ENCODE data around the gene FNIP1. TPM values are rescaled to one million over a fixed set of nuclear protein-coding genes. Genes with fewer than 3 reads are reported as not detected.

The FNIP1 gene
- total RNA-seq, 1 donor from 2014 or later = 40.6 TPM

DNA sequence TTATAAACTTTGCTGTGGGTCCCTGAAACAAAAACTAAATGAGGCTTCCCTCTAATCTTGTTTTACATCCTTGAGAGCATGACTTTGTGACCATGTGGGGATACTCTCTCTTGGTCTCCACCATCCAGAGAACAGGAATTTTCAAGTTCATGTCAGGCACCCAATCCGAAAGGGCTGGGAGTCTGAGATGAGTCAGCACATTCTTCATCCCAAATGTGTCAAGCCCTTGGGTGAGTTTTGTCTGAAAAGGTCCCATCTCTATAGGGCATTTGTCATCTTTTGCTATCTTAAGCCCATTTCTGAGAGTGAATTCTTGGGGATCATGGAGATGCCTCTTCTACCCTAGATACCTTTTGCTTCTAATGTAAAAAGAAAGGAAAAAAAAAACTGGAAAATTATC, 134.9 kb downstream of the FNIP1 start:
- Mint-ChIP-seq H3K36me3 (ENCODE audit: low read depth) (peaks cover 39% of the 10 kb centered on the region), H3K4me3 (ENCODE audit: unreplicated experiment) (no peak overlapping the region), H3K4me1 (ENCODE audit: low read depth) (peaks cover 23% of the 10 kb centered on the region), H3K27me3 (ENCODE audit: low read depth) (no peaks in the 10 kb centered on the region), H3K9me3 (ENCODE audit: low read depth) (no peaks in the 10 kb centered on the region), H3K27ac (ENCODE audit: unreplicated experiment) (no peak overlapping the region)
- DNase-seq (ENCODE audit: low spot score) = no peak
- TF ChIP-seq, protein P1, sequence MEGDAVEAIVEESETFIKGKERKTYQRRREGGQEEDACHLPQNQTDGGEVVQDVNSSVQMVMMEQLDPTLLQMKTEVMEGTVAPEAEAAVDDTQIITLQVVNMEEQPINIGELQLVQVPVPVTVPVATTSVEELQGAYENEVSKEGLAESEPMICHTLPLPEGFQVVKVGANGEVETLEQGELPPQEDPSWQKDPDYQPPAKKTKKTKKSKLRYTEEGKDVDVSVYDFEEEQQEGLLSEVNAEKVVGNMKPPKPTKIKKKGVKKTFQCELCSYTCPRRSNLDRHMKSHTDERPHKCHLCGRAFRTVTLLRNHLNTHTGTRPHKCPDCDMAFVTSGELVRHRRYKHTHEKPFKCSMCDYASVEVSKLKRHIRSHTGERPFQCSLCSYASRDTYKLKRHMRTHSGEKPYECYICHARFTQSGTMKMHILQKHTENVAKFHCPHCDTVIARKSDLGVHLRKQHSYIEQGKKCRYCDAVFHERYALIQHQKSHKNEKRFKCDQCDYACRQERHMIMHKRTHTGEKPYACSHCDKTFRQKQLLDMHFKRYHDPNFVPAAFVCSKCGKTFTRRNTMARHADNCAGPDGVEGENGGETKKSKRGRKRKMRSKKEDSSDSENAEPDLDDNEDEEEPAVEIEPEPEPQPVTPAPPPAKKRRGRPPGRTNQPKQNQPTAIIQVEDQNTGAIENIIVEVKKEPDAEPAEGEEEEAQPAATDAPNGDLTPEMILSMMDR (IDR thresholded peaks at IDR 0.05) = no peak

DNA sequence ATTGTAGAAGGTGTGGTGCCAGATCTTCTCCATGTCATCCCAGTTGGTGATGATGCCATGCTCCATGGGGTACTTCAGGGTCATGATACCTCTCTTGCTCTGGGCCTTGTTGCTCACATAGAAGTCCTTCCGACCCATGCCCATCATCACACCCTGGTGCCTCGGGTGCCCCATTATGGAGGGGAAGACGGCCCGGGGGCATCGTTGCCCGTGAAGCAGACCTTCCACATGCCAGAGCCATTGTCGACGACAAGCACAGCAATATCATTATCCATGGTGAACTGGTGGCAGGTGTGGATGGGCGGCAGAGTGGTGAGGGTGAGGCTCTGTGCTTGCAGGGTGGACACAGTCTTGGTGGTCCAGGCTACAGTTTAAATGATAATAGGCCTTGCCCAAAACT, 137.0 kb downstream of the FNIP1 start:
- Mint-ChIP-seq H3K27me3 (ENCODE audit: low read depth) (no peaks in the 10 kb centered on the region), H3K4me1 (ENCODE audit: low read depth) (peaks cover 11% of the 10 kb centered on the region), H3K36me3 (ENCODE audit: low read depth) (peaks cover 37% of the 10 kb centered on the region), H3K4me3 (ENCODE audit: unreplicated experiment) (no peak overlapping the region), H3K9me3 (ENCODE audit: low read depth) (no peaks in the 10 kb centered on the region), H3K27ac (ENCODE audit: unreplicated experiment) (no peak overlapping the region)
- TF ChIP-seq, protein P1 (IDR thresholded peaks at IDR 0.05) = no peak
- DNase-seq (ENCODE audit: low spot score) = no peak

DNA sequence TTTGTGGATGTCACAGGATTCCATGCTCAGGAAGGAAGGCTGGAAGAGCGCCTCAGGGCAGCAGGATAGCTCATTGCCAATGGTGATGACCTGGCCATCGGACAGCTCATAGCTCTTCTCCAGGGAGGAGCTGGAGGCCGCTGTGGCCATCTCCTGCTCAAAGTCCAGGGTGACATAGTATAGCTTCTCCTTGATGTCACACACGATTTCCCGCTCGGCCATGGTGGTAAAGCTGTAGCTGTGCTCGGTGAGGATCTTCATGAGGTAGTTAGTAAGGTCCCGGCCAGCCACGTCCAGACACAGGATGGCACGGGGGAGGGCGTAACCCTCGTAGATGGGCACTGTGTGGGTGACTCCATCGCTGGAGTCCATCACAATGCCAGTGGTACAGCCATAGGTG, 137.5 kb downstream of the FNIP1 start:
- H3K36me3 Mint-ChIP-seq (ENCODE audit: low read depth) = peaks cover 40% of the 10 kb centered on the region
- DNase-seq (ENCODE audit: low spot score) = no peak

DNA sequence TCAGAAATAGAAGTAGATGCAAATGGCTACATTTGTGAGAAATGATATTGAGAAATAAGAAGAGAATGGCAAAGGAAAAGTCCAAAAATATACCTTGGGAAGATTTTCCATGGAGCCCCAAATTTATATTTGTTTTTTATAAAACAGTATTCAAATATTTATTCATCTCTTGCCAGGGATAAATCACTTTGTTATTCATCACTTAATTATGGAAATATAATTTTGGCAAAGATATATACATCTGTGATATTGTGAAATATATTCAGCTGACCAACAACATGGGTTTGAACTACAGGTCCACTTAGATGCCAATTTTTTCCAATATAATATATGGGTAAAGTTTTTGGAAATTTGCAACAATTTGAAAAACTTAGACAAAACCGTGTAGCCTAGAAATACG, 142.0 kb downstream of the FNIP1 start:
- H3K9me3 Mint-ChIP-seq (ENCODE audit: low read depth) = no peaks in the 10 kb centered on the region
- DNase-seq (ENCODE audit: low spot score) = no peak
- H3K36me3 Mint-ChIP-seq (ENCODE audit: low read depth) = peaks cover 40% of the 10 kb centered on the region
- no peak overlapping the region for H3K27ac Mint-ChIP-seq (ENCODE audit: unreplicated experiment)
- no peaks in the 10 kb centered on the region for H3K27me3 Mint-ChIP-seq (ENCODE audit: low read depth)
- peaks cover 4% of the 10 kb centered on the region for H3K4me1 Mint-ChIP-seq (ENCODE audit: low read depth)
- TF ChIP-seq, protein P1 (IDR thresholded peaks at IDR 0.05) = no peak
- H3K4me3 Mint-ChIP-seq (ENCODE audit: unreplicated experiment) = no peak overlapping the region

More for the DNA sequence above, 137.5 kb downstream of the FNIP1 start:
- Mint-ChIP-seq H3K9me3 (ENCODE audit: low read depth) (no peaks in the 10 kb centered on the region), H3K27me3 (ENCODE audit: low read depth) (no peaks in the 10 kb centered on the region), H3K4me3 (ENCODE audit: unreplicated experiment) (no peak overlapping the region), H3K4me1 (ENCODE audit: low read depth) (peaks cover 11% of the 10 kb centered on the region), H3K27ac (ENCODE audit: unreplicated experiment) (peak overlapping the region; percentile 15)
- TF ChIP-seq, protein P1 (IDR thresholded peaks at IDR 0.05) = no peak

DNA sequence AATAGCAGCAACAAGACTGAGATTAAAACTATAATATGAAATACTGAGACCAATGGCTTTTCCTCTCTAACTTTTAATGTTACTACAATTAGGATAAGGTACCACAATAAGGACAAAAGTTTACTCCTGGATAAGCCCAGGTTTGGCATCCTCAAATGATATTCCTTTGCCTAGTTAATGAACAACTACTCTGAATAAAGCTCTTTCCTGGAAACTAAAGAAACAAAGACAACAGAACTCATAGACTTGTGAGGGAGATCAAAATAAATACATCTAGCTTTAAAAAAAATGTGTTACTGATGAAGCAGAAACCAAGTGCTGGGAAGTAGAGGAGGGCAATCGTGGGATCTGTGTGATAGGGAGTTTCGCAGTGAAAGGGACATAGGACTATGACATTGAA, 142.5 kb downstream of the FNIP1 start:
- Mint-ChIP-seq H3K4me3 (ENCODE audit: unreplicated experiment) (no peak overlapping the region), H3K4me1 (ENCODE audit: low read depth) (peaks cover 4% of the 10 kb centered on the region), H3K9me3 (ENCODE audit: low read depth) (no peaks in the 10 kb centered on the region), H3K27me3 (ENCODE audit: low read depth) (no peaks in the 10 kb centered on the region), H3K36me3 (ENCODE audit: low read depth) (peaks cover 37% of the 10 kb centered on the region), H3K27ac (ENCODE audit: unreplicated experiment) (no peak overlapping the region)
- DNase-seq (ENCODE audit: low spot score) = no peak
- TF ChIP-seq, protein P1 (IDR thresholded peaks at IDR 0.05) = no peak

All from chondrocyte (in vitro differentiated cells).